ENCODE results near the gene CLEC18C.
"Not testable (repeated sequence)": the region's sequence is repeated elsewhere in the genome, so short reads cannot be mapped to it uniquely, and the experiment has no call there.

Gene CLEC18C

GRCh38 chr16:70196683-70197300, 23.2 kb downstream of the CLEC18C start:
- not testable (repeated sequence) for H3K9ac ChIP-seq (ENCODE audit: low read length); H3K27ac ChIP-seq (ENCODE audit: low read depth, low read length); H3K4me3 ChIP-seq (ENCODE audit: low read depth, low read length); H3K27me3 ChIP-seq (ENCODE audit: control insufficient read depth, insufficient read depth, low read length); H3K36me3 ChIP-seq (ENCODE audit: control insufficient read depth, insufficient read depth, low read length); H3K4me1 ChIP-seq (ENCODE audit: control insufficient read depth, insufficient read depth, low read length); H3K9me3 ChIP-seq (ENCODE audit: control insufficient read depth, insufficient read depth, low read depth, low read length)

DNA sequence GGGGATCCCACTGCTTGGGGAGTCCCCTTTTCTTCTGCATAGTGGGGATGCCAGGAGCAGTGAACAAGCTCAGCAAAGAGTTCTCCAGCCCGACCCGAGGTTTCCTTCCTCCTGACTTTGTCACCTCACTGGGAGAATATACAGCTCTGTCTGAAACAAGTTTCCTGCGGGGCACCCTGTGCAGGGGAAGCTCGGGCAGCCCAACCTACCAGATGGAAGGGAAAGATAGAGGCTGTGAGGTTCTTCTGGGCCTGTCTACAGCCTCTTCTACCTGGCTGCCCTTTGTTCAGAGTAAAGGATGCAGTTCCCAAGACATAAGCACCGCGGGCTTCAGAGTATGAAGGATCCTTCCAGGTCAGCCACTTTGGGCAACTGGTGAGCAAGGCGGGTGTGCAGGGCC, 24.0 kb downstream of the CLEC18C start:
- not testable (repeated sequence) for H3K36me3 ChIP-seq (ENCODE audit: control insufficient read depth, insufficient read depth, low read length); H3K9ac ChIP-seq (ENCODE audit: low read length); H3K4me3 ChIP-seq (ENCODE audit: low read depth, low read length); H3K27ac ChIP-seq (ENCODE audit: low read depth, low read length); H3K9me3 ChIP-seq (ENCODE audit: control insufficient read depth, insufficient read depth, low read depth, low read length); H3K4me1 ChIP-seq (ENCODE audit: control insufficient read depth, insufficient read depth, low read length); H3K27me3 ChIP-seq (ENCODE audit: control insufficient read depth, insufficient read depth, low read length)

GRCh38 chr16:70198230-70198629, 24.6 kb downstream of the CLEC18C start:
- H3K9me3 ChIP-seq (ENCODE audit: control insufficient read depth, insufficient read depth, low read depth, low read length); H3K4me1 ChIP-seq (ENCODE audit: control insufficient read depth, insufficient read depth, low read length); H3K27me3 ChIP-seq (ENCODE audit: control insufficient read depth, insufficient read depth, low read length); H3K9ac ChIP-seq (ENCODE audit: low read length); H3K4me3 ChIP-seq (ENCODE audit: low read depth, low read length); H3K36me3 ChIP-seq (ENCODE audit: control insufficient read depth, insufficient read depth, low read length); H3K27ac ChIP-seq (ENCODE audit: low read depth, low read length): not testable (repeated sequence)

- H3K27me3 ChIP-seq (ENCODE audit: control insufficient read depth, insufficient read depth, low read length); H3K4me1 ChIP-seq (ENCODE audit: control insufficient read depth, insufficient read depth, low read length); H3K9me3 ChIP-seq (ENCODE audit: control insufficient read depth, insufficient read depth, low read depth, low read length); H3K4me3 ChIP-seq (ENCODE audit: low read depth, low read length); H3K27ac ChIP-seq (ENCODE audit: low read depth, low read length); H3K36me3 ChIP-seq (ENCODE audit: control insufficient read depth, insufficient read depth, low read length); H3K9ac ChIP-seq (ENCODE audit: low read length): not testable (repeated sequence)
Measured at GRCh38 chr16:70198666-70199065, 25.1 kb downstream of the CLEC18C start.

GRCh38 chr16:70199170-70199569, 25.6 kb downstream of the CLEC18C start:
- H3K36me3 ChIP-seq (ENCODE audit: control insufficient read depth, insufficient read depth, low read length); H3K27me3 ChIP-seq (ENCODE audit: control insufficient read depth, insufficient read depth, low read length); H3K9me3 ChIP-seq (ENCODE audit: control insufficient read depth, insufficient read depth, low read depth, low read length); H3K4me3 ChIP-seq (ENCODE audit: low read depth, low read length); H3K27ac ChIP-seq (ENCODE audit: low read depth, low read length); H3K4me1 ChIP-seq (ENCODE audit: control insufficient read depth, insufficient read depth, low read length); H3K9ac ChIP-seq (ENCODE audit: low read length): not testable (repeated sequence)

GRCh38 chr16:70200063-70200462, 26.5 kb downstream of the CLEC18C start:
- H3K4me1 ChIP-seq (ENCODE audit: control insufficient read depth, insufficient read depth, low read length); H3K9ac ChIP-seq (ENCODE audit: low read length); H3K27ac ChIP-seq (ENCODE audit: low read depth, low read length); H3K4me3 ChIP-seq (ENCODE audit: low read depth, low read length); H3K27me3 ChIP-seq (ENCODE audit: control insufficient read depth, insufficient read depth, low read length); H3K9me3 ChIP-seq (ENCODE audit: control insufficient read depth, insufficient read depth, low read depth, low read length); H3K36me3 ChIP-seq (ENCODE audit: control insufficient read depth, insufficient read depth, low read length): not testable (repeated sequence)

DNA sequence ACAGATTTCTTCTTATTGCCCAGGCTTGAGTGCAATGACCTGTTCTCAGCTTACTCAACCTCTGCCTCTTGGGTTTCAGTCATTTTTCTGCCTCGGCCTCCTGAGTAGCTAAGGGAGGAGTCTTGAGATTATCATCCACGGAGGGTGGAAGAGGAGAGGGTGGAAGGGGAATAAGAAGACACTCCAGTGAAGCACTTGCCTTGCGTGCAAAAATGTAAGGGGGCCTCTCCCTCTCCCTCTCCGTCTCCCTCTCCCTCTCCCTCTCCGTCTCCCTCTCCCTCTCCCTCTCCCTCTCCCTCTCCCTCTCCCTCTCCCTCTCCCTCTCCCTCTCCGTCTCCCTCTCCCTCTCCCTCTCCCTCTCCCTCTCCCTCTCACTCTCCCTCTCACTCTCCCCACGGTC, 29.9 kb downstream of the CLEC18C start:
- not testable (repeated sequence) for H3K27me3 ChIP-seq (ENCODE audit: control insufficient read depth, insufficient read depth, low read length); H3K9me3 ChIP-seq (ENCODE audit: control insufficient read depth, insufficient read depth, low read depth, low read length); H3K4me3 ChIP-seq (ENCODE audit: low read depth, low read length); H3K36me3 ChIP-seq (ENCODE audit: control insufficient read depth, insufficient read depth, low read length); H3K4me1 ChIP-seq (ENCODE audit: control insufficient read depth, insufficient read depth, low read length); H3K9ac ChIP-seq (ENCODE audit: low read length); H3K27ac ChIP-seq (ENCODE audit: low read depth, low read length)

DNA sequence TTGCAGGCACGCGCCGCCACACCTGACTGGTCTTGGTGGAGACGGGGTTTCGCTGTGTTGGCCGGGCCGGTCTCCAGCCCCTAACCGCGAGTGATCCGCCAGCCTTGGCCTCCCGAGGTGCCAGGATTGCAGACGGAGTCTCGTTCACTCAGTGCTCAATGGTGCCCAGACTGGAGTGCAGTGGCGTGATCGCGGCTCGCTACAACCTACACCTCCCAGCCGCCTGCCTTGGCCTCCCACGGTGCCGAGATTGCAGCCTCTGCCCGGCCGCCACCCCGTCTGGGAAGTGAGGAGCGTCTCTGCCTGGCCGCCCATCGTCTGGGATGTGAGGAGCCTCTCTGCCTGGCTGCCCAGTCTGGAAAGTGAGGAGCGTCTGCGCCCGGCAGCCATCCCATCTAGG, 30.4 kb downstream of the CLEC18C start:
- not testable (repeated sequence) for H3K4me1 ChIP-seq (ENCODE audit: control insufficient read depth, insufficient read depth, low read length); H3K9ac ChIP-seq (ENCODE audit: low read length); H3K9me3 ChIP-seq (ENCODE audit: control insufficient read depth, insufficient read depth, low read depth, low read length); H3K36me3 ChIP-seq (ENCODE audit: control insufficient read depth, insufficient read depth, low read length); H3K27ac ChIP-seq (ENCODE audit: low read depth, low read length); H3K4me3 ChIP-seq (ENCODE audit: low read depth, low read length); H3K27me3 ChIP-seq (ENCODE audit: control insufficient read depth, insufficient read depth, low read length)

- H3K27me3 ChIP-seq (ENCODE audit: control insufficient read depth, insufficient read depth, low read length); H3K4me1 ChIP-seq (ENCODE audit: control insufficient read depth, insufficient read depth, low read length); H3K27ac ChIP-seq (ENCODE audit: low read depth, low read length); H3K4me3 ChIP-seq (ENCODE audit: low read depth, low read length); H3K9me3 ChIP-seq (ENCODE audit: control insufficient read depth, insufficient read depth, low read depth, low read length); H3K9ac ChIP-seq (ENCODE audit: low read length); H3K36me3 ChIP-seq (ENCODE audit: control insufficient read depth, insufficient read depth, low read length): not testable (repeated sequence)
Measured at GRCh38 chr16:70204668-70205405, 31.2 kb downstream of the CLEC18C start.

DNA sequence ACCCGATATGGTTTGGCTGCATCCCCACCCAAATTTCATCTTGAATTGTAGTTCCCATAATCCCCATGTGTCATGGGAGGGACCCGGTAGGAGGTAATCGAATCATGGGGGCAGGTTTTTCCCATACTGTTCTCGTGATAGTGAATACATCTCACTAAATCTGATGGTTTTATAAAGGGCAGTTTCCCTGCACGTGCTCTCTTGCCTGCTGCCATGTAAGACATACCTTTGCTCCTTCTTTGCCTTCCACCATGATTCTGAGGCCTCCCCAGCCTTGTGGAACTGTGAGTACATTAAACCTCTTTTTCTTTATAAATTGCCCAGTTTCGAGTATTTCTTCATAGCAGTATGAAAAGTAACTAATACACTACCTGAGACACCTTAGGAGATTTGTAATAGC, 32.8 kb downstream of the CLEC18C start:
- H3K27ac ChIP-seq (ENCODE audit: low read depth, low read length); H3K27me3 ChIP-seq (ENCODE audit: control insufficient read depth, insufficient read depth, low read length); H3K9ac ChIP-seq (ENCODE audit: low read length); H3K4me3 ChIP-seq (ENCODE audit: low read depth, low read length); H3K36me3 ChIP-seq (ENCODE audit: control insufficient read depth, insufficient read depth, low read length); H3K4me1 ChIP-seq (ENCODE audit: control insufficient read depth, insufficient read depth, low read length); H3K9me3 ChIP-seq (ENCODE audit: control insufficient read depth, insufficient read depth, low read depth, low read length): not testable (repeated sequence)

- not testable (repeated sequence) for H3K27me3 ChIP-seq (ENCODE audit: control insufficient read depth, insufficient read depth, low read length); H3K27ac ChIP-seq (ENCODE audit: low read depth, low read length); H3K4me1 ChIP-seq (ENCODE audit: control insufficient read depth, insufficient read depth, low read length); H3K9me3 ChIP-seq (ENCODE audit: control insufficient read depth, insufficient read depth, low read depth, low read length); H3K36me3 ChIP-seq (ENCODE audit: control insufficient read depth, insufficient read depth, low read length); H3K9ac ChIP-seq (ENCODE audit: low read length); H3K4me3 ChIP-seq (ENCODE audit: low read depth, low read length)
Measured at GRCh38 chr16:70218586-70218985, 45.0 kb downstream of the CLEC18C start.

DNA sequence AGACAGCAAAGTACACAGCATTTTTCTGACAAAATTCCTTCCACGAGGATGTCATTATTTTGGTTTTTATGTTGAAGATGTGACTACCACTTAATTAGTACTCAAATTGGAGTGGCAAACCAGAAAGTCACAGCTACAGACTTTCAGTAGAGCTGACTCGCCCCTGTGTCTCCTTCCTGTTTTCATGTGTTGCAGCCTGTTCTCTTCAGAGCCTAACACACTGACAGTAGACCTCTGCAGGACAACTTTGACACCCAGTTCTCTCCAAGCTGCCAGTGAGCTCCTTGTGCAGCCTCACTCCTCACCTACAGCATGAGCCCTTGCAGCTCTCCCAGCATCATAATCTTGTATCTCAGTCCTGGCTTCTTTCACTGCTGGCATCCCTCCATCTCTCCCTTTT, 49.0 kb downstream of the CLEC18C start:
- not testable (repeated sequence) for H3K9ac ChIP-seq (ENCODE audit: low read length); H3K4me3 ChIP-seq (ENCODE audit: low read depth, low read length); H3K27me3 ChIP-seq (ENCODE audit: control insufficient read depth, insufficient read depth, low read length); H3K36me3 ChIP-seq (ENCODE audit: control insufficient read depth, insufficient read depth, low read length); H3K4me1 ChIP-seq (ENCODE audit: control insufficient read depth, insufficient read depth, low read length); H3K27ac ChIP-seq (ENCODE audit: low read depth, low read length); H3K9me3 ChIP-seq (ENCODE audit: control insufficient read depth, insufficient read depth, low read depth, low read length)

Data from HUES6 (cell line).